GM21528 (cell line): ENCODE measurements around the gene CD2AP.

ENCODE experiments used
- ATAC-seq: cut with Tn5 transposase; IDR thresholded peaks from one replicate; pipeline ENCODE4 v1.9.1; 2021; ENCODE audit warnings: mild to moderate bottlenecking, moderate library complexity; ENCODE audit not compliant: unreplicated experiment, low FRiP score

The CD2AP gene

GRCh38 chr6:47669684-47670513 is 192.3 kb downstream of the CD2AP start:
- no peak for ATAC-seq

- ATAC-seq: no peak
Measured at GRCh38 chr6:47670851-47671250, 193.3 kb downstream of the CD2AP start.

- no peak for ATAC-seq
Measured at GRCh38 chr6:47671777-47672176, 194.2 kb downstream of the CD2AP start.

GRCh38 chr6:47672816-47673215 is 195.2 kb downstream of the CD2AP start:
- no peak for ATAC-seq

GRCh38 chr6:47674673-47675072 is 197.1 kb downstream of the CD2AP start:
- ATAC-seq: no peak
